ENCODE measurements around the gene TRIP12. TPM values are rescaled to one million over a fixed set of nuclear protein-coding genes. Genes with fewer than 3 reads are reported as not detected.

TRIP12 gene
- total and polyA plus RNA-seq, 2 of the 8 experiments (the other 6 are each of a cell fraction or from before 2014, with no cell fraction given) = 23.1 to 174 TPM

GRCh38 chr2:229956491-229956890 lies 34.7 kb upstream of the TRIP12 start:
- H2BK120ac ChIP-seq (replicated peaks; ENCODE audit: low read depth, low read length) = no peak overlapping the region
- H2BK20ac ChIP-seq (ENCODE audit: low read length) = no peak overlapping the region
- H3K4ac ChIP-seq (replicated peaks; ENCODE audit: insufficient read length, low read depth, low read length) = no peak overlapping the region
- H3K14ac ChIP-seq (ENCODE audit: insufficient read length) = no peak overlapping the region
- WGBS, 2 experiments (ENCODE audit: extremely low coverage in 1 of 2, insufficient coverage in 1 of 2, insufficient read length in 1 of 2, insufficient replicate concordance in 2 of 2, low coverage in 1 of 2, low lambda C conversion rate in 2 of 2, missing lambda C conversion rate in 1 of 2) = 96% methylated on average over 3 of the region's 3 CpGs; no CpG with 5 or more reads in 1 of the 2 experiments
- H3K4me1 ChIP-seq (replicated peaks in 1 of 4; ENCODE audit: control insufficient read depth in 3 of 4, insufficient read depth in 4 of 4, low read length in 3 of 4) = peaks cover 2 to 13% (median 5%) of the 10 kb centered on the region in 4 experiments
- H3K79me2 ChIP-seq (ENCODE audit: control insufficient read depth in 1 of 2, insufficient read depth in 2 of 2, low read length in 2 of 2) = no peaks in the 10 kb centered on the region
- no peak overlapping the region for H3K9ac ChIP-seq (replicated peaks in 1 of 4; ENCODE audit: extremely low read depth in 1 of 4, low read depth in 3 of 4, low read length in 3 of 4)
- no peak overlapping the region for H3K23ac ChIP-seq (ENCODE audit: insufficient read length)
- no peaks in the 10 kb centered on the region for H3K23me2 ChIP-seq (ENCODE audit: low read depth, low read length)
- DNase-seq (ENCODE audit: low read depth in 1 of 2, low spot score in 2 of 2) (no peak), FAIRE-seq (no peak)
- H3K4me2 ChIP-seq (ENCODE audit: insufficient read depth in 1 of 2, low read depth in 2 of 2, low read length in 2 of 2) = no peak overlapping the region
- H4K5ac ChIP-seq (ENCODE audit: insufficient read length, low read depth, low read length) = no peak overlapping the region
- TF ChIP-seq ASH2L (IDR thresholded peaks at IDR 0.05; ENCODE audit: low read length) = no peak
- TF ChIP-seq ZNF274 (IDR thresholded peaks at IDR 0.05; ENCODE audit: borderline replicate concordance, extremely low read depth, low read length) = no peak
- TF ChIP-seq POU5F1 (IDR thresholded peaks at IDR 0.05; ENCODE audit: low read depth, low read length) = no peak
- TF ChIP-seq KDM5A (IDR thresholded peaks at IDR 0.05; ENCODE audit: low read length) = no peak
- no peak for TF ChIP-seq ATF2 (IDR thresholded peaks at IDR 0.05; ENCODE audit: low read length)
- TF ChIP-seq GTF2F1 (IDR thresholded peaks at IDR 0.05; ENCODE audit: borderline replicate concordance, low read depth, low read length) = no peak
- no peak overlapping the region for H3K18ac ChIP-seq (ENCODE audit: extremely low read depth, low read length)
- no peak overlapping the region for H3K4me3 ChIP-seq (ENCODE audit: extremely low read depth in 1 of 4, insufficient read depth in 2 of 4, low read depth in 3 of 4, low read length in 4 of 4)
- H2BK15ac ChIP-seq (ENCODE audit: low read length) = no peak overlapping the region
- no peaks in the 10 kb centered on the region; a peak in 1 of 8 replicates for H3K36me3 ChIP-seq (ENCODE audit: control insufficient read depth in 2 of 4, insufficient read depth in 4 of 4, low read length in 3 of 4)
- no peak overlapping the region for H3K27ac ChIP-seq (ENCODE audit: low read depth, low read length)
- no peak overlapping the region for H2AK5ac ChIP-seq (ENCODE audit: low read depth, low read length)
- H2AFZ ChIP-seq (ENCODE audit: low read length) = no peak overlapping the region
- H4K20me1 ChIP-seq (replicated peaks in 1 of 2; ENCODE audit: control insufficient read depth in 1 of 2, insufficient read depth in 2 of 2, low read length in 2 of 2) = no peaks in the 10 kb centered on the region
- H3K79me1 ChIP-seq (ENCODE audit: low read depth, low read length) = no peaks in the 10 kb centered on the region
- no peak overlapping the region for H2BK12ac ChIP-seq (ENCODE audit: low read depth, low read length)
- H3K56ac ChIP-seq (replicated peaks; ENCODE audit: insufficient read length, low read depth, low read length) = no peak overlapping the region
- H2BK5ac ChIP-seq (ENCODE audit: low read depth, low read length) = no peak overlapping the region
- CTCF ChIA-PET (ENCODE audit: partially characterized antibody) = no interaction called here
- no peaks in the 10 kb centered on the region for H3K9me3 ChIP-seq (ENCODE audit: insufficient read depth in 2 of 2, low read depth in 1 of 2, low read length in 1 of 2)
- H4K8ac ChIP-seq (ENCODE audit: extremely low read depth, insufficient read depth, low read length) = no peak overlapping the region
- POLR2A ChIA-PET (ENCODE audit: partially characterized antibody) = no interaction called here
- H4K91ac ChIP-seq (replicated peaks; ENCODE audit: insufficient read length, low read length) = no peak overlapping the region
- H3K27me3 ChIP-seq (replicated peaks in 1 of 4; ENCODE audit: control insufficient read depth in 3 of 4, extremely low read depth in 1 of 4, insufficient read depth in 3 of 4, low read length in 3 of 4) = no peaks in the 10 kb centered on the region
